Keratinocyte (primary cell): ENCODE results near the gene DCHS1. TPM values are rescaled to one million over a fixed set of nuclear protein-coding genes. Genes with fewer than 3 reads are reported as not detected.

ENCODE experiments used
- DNase-seq: peaks from one replicate; pipeline ENCODE4 v3.0.0-alpha.2; 2011; ENCODE audit warnings: low read depth, missing footprints, low spot score
- FAIRE-seq: peaks from 2 replicates; lab custom pipeline; 2011; peaks lifted over from hg19 to GRCh38; lab: Jason Lieb, UNC
- H2AFZ ChIP-seq: 2 replicates; pipeline ENCODE4 v1.6.0; 2012; ENCODE audit warnings: low read length, control low read depth, inconsistent platforms; ENCODE audit not compliant: control insufficient read depth
- H3K27ac ChIP-seq: 2 replicates; pipeline ENCODE4 v1.5.1; 2011; ENCODE audit warnings: low read length; ENCODE audit not compliant: control insufficient read depth, insufficient read depth
- H3K27me3 ChIP-seq: 3 replicates; pipeline ENCODE4 v1.6.0; 2011; ENCODE audit warnings: low read length; ENCODE audit not compliant: control insufficient read depth, insufficient read depth; ENCODE audit errors: extremely low read depth
- H3K36me3 ChIP-seq, 2 experiments: 2 replicates in 1 of 2; 3 replicates in 1 of 2; pipeline ENCODE4 v1.5.1; 2011; ENCODE audit warnings: low read length in 2 of 2, mild to moderate bottlenecking in 1 of 2; ENCODE audit not compliant: control insufficient read depth in 2 of 2, insufficient read depth in 2 of 2; ENCODE audit errors: extremely low read depth in 1 of 2
- H3K4me1 ChIP-seq: 3 replicates; pipeline ENCODE4 v1.5.1; 2011; ENCODE audit warnings: low read length; ENCODE audit not compliant: control insufficient read depth, insufficient read depth; ENCODE audit errors: extremely low read depth
- H3K4me2 ChIP-seq: 3 replicates; pipeline ENCODE4 v1.6.0; 2011; ENCODE audit warnings: low read depth, low read length; ENCODE audit not compliant: control insufficient read depth, insufficient read depth; ENCODE audit errors: extremely low read depth
- H3K4me3 ChIP-seq, 3 experiments: fragments of 200-600 bp in 1 of 3; sonication (generic) in 1 of 3; 2 replicates in 2 of 3; 3 replicates in 1 of 3; pipeline ENCODE4 v1.5.1; 2011 to 2016; ENCODE audit warnings: low read length in 3 of 3, mild to moderate bottlenecking in 3 of 3, control low read depth in 2 of 3, inconsistent platforms in 1 of 3, low read depth in 1 of 3, mixed read lengths in 1 of 3, mixed run types in 1 of 3, moderate library complexity in 1 of 3; ENCODE audit not compliant: control insufficient read depth in 2 of 3, insufficient read depth in 2 of 3; ENCODE audit errors: extremely low read depth in 1 of 3
- H3K79me2 ChIP-seq: 2 replicates; pipeline ENCODE4 v1.6.0; 2012; ENCODE audit warnings: low read length; ENCODE audit not compliant: control insufficient read depth, insufficient read depth
- H3K9ac ChIP-seq: 3 replicates; pipeline ENCODE4 v1.6.0; 2011; ENCODE audit warnings: low read length; ENCODE audit not compliant: control insufficient read depth, insufficient read depth; ENCODE audit errors: extremely low read depth
- H3K9me1 ChIP-seq: 3 replicates; pipeline ENCODE4 v1.6.0; 2011; ENCODE audit warnings: low read length; ENCODE audit not compliant: control insufficient read depth, insufficient read depth; ENCODE audit errors: extremely low read depth
- H3K9me3 ChIP-seq: 2 replicates; pipeline ENCODE4 v1.5.1; 2012; ENCODE audit warnings: low read depth, low read length; ENCODE audit not compliant: control insufficient read depth
- H4K20me1 ChIP-seq: 3 replicates; pipeline ENCODE4 v1.6.0; 2011; ENCODE audit warnings: low read length; ENCODE audit not compliant: control insufficient read depth, insufficient read depth; ENCODE audit errors: extremely low read depth
- EZH2 ChIP-seq: IDR thresholded peaks from one replicate; pipeline ENCODE4 v1.6.1; 2012; ENCODE audit warnings: inconsistent platforms, mild to moderate bottlenecking, low read length, moderate library complexity
- dilution Hi-C: fragments of 300-500 bp; cut with MboI; formaldehyde crosslinking; loops from one replicate; pipeline ENCODE4 v1.7.0; 2020; ENCODE audit warnings: low sequenced_read_pairs; ENCODE audit not compliant: extremely low pct_ligation_motif_present
- polyA plus RNA-seq, 5 experiments: library from polyadenylated mRNA; depleted of rRNA in 3 of 5; stranded (reverse) in 3 of 5; stranded (forward) in 1 of 5; unstranded in 1 of 5; fragments of >200 nt; gene quantifications; 1 replicate in 1 of 5; 2 replicates in 3 of 5; 3 replicates in 1 of 5; pipeline versions ENCODE4 v1.2.1 to v1.2.3, GENCODE V29; 2011 to 2012; ENCODE audit warnings: missing spikeins in 2 of 5, low read depth in 1 of 5, low replicate concordance in 1 of 5
- TF ChIP-seq, protein P1 (sequence below), 3 experiments: IDR thresholded peaks in 1 of 3; conservative IDR thresholded peaks in 1 of 3; optimal IDR thresholded peaks in 1 of 3; 2 replicates in 2 of 3; 3 replicates in 1 of 3; pipeline versions ENCODE3 to v1.5.1; 2011; ENCODE audit warnings: low read length in 3 of 3, mild to moderate bottlenecking in 3 of 3, moderate library complexity in 2 of 3, control low read depth in 1 of 3, inconsistent platforms in 1 of 3; ENCODE audit not compliant: insufficient read depth in 2 of 3; ENCODE audit errors: extremely low read depth in 1 of 3

DCHS1 gene
- polyA plus RNA-seq, 1 donor (not counting 4 experiments of a cell fraction or from before 2014, with no cell fraction given) = 0.03 TPM

DNA sequence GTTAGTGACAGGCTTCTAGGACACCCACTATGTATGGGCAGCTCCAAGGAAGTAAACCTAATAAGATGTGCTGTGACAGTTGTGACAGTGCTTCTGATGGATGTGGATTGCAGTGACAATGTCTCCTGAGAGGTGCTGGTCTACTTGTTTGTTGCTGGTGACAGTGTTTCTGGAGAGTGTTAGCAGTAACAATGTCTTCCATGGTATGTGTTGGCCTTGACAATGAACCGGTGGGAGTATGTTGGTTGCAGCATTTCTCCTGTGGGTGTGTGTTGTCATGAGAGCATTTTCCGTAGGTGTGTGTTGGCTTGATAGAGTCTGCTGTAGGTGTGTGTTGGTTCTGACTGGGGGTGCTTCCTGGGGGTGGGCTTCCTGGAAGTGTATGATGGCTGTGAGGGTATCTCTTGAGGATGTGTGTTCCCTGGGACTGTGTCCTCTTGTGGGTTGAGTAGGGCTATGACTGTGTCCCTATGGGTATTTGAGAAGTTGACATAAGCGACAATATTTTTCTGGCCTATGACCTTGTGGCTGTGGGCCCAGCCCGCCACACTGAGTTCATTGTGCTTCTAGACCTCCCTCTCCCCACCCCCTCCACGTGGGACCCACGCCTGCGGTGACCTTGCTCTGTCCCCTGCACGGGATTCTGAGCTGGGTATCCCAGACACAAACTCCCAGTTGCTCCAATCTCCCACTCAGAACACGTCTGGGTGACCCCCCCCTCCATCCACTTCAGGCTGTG lies 1.2 kb downstream of the DCHS1 start:
- Histone ChIP-seq H3K9ac (no peak overlapping the region), H3K9me1 (no peaks in the 10 kb centered on the region), H3K4me3 (no peak overlapping the region), H4K20me1 (no peaks in the 10 kb centered on the region), H3K4me2 (no peak overlapping the region), H3K27ac (no peak overlapping the region), H3K27me3 (peaks cover 67% of the 10 kb centered on the region), H3K36me3 (no peaks in the 10 kb centered on the region), H3K79me2 (no peaks in the 10 kb centered on the region), H3K9me3 (no peaks in the 10 kb centered on the region), H3K4me1 (no peaks in the 10 kb centered on the region), H2AFZ (no peak overlapping the region)
- FAIRE-seq = no peak
- dilution Hi-C loops = no loop called here
- TF ChIP-seq, protein P1, sequence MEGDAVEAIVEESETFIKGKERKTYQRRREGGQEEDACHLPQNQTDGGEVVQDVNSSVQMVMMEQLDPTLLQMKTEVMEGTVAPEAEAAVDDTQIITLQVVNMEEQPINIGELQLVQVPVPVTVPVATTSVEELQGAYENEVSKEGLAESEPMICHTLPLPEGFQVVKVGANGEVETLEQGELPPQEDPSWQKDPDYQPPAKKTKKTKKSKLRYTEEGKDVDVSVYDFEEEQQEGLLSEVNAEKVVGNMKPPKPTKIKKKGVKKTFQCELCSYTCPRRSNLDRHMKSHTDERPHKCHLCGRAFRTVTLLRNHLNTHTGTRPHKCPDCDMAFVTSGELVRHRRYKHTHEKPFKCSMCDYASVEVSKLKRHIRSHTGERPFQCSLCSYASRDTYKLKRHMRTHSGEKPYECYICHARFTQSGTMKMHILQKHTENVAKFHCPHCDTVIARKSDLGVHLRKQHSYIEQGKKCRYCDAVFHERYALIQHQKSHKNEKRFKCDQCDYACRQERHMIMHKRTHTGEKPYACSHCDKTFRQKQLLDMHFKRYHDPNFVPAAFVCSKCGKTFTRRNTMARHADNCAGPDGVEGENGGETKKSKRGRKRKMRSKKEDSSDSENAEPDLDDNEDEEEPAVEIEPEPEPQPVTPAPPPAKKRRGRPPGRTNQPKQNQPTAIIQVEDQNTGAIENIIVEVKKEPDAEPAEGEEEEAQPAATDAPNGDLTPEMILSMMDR (optimal IDR thresholded peaks at IDR 0.05 in 1 of 3, IDR thresholded peaks at IDR 0.05 in 1 of 3, conservative IDR thresholded peaks at IDR 0.05 in 1 of 3; ENCODE audit: extremely low read depth in 1 of 3, insufficient read depth in 2 of 3, low read length in 3 of 3) = no peak
- no peak for TF ChIP-seq EZH2
- DNase-seq = no peak

DNA sequence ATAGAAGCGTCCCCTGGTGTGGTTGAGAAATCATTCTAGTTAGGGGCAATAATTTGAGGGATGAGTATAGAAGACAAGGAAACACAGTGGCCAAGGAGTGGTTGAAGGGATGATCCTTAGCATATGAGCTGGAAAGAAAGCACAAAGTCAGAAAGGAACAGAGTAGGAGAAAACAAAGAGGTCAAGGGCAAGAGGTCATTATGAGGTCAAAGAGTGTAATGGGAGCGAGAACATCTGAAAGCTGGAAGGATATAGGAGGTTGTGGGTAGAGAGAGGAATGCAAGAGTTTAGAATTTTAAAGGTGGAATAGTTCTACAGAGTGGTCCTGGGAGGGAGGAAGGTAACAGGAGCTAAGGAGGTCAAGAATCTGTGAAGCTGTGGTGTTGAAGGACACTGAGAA lies 2.0 kb downstream of the DCHS1 start:
- peaks cover 63% of the 10 kb centered on the region for H3K27me3 ChIP-seq
- no peak for FAIRE-seq
- no peak for DNase-seq
- H3K27ac ChIP-seq = no peak overlapping the region
- TF ChIP-seq, protein P1 (optimal IDR thresholded peaks at IDR 0.05 in 1 of 3, IDR thresholded peaks at IDR 0.05 in 1 of 3, conservative IDR thresholded peaks at IDR 0.05 in 1 of 3; ENCODE audit: extremely low read depth in 1 of 3, insufficient read depth in 2 of 3, low read length in 3 of 3) = no peak
- TF ChIP-seq EZH2 = no peak
- no peak overlapping the region for H3K4me2 ChIP-seq
- H3K9me1 ChIP-seq = no peaks in the 10 kb centered on the region
- H3K9me3 ChIP-seq = no peaks in the 10 kb centered on the region
- H2AFZ ChIP-seq = no peak overlapping the region
- no peak overlapping the region for H3K4me3 ChIP-seq
- H4K20me1 ChIP-seq = no peaks in the 10 kb centered on the region
- dilution Hi-C loops = no loop called here
- H3K9ac ChIP-seq = no peak overlapping the region
- H3K4me1 ChIP-seq = no peaks in the 10 kb centered on the region
- no peaks in the 10 kb centered on the region for H3K36me3 ChIP-seq
- no peaks in the 10 kb centered on the region for H3K79me2 ChIP-seq
